ENCODE measurements around the gene SLC1A7.

Gene SLC1A7

GRCh38 chr1:53132176-53132575, 10.3 kb downstream of the SLC1A7 start:
- no peak for DNase-seq

- no peak for DNase-seq
Observed at GRCh38 chr1:53131590-53131938, 10.9 kb downstream of the SLC1A7 start.

- DNase-seq = no peak
Observed at GRCh38 chr1:53130878-53131589, 11.4 kb downstream of the SLC1A7 start.

- DNase-seq = no peak
Observed at GRCh38 chr1:53130598-53130877, 11.9 kb downstream of the SLC1A7 start.

- DNase-seq = no peak
Observed at GRCh38 chr1:53129891-53130597, 12.4 kb downstream of the SLC1A7 start.

- no peak for DNase-seq
Observed at GRCh38 chr1:53128401-53128800, 14.0 kb downstream of the SLC1A7 start.

- DNase-seq = no peak
Observed at GRCh38 chr1:53127546-53127945, 14.9 kb downstream of the SLC1A7 start.

- DNase-seq = no peak
Observed at GRCh38 chr1:53126495-53126894, 15.9 kb downstream of the SLC1A7 start.

- no peak for DNase-seq
Observed at GRCh38 chr1:53125623-53126360, 16.6 kb downstream of the SLC1A7 start.

- DNase-seq = no peak
Observed at GRCh38 chr1:53125122-53125521, 17.3 kb downstream of the SLC1A7 start.

GRCh38 chr1:53123453-53124140, 18.8 kb downstream of the SLC1A7 start:
- DNase-seq = no peak

- no peak for DNase-seq
Observed at GRCh38 chr1:53122961-53123413, 19.5 kb downstream of the SLC1A7 start.

- no peak for DNase-seq
Observed at GRCh38 chr1:53122201-53122885, 20.1 kb downstream of the SLC1A7 start.

- DNase-seq = no peak
Observed at GRCh38 chr1:53121319-53122172, 20.9 kb downstream of the SLC1A7 start.

- DNase-seq = no peak
Observed at GRCh38 chr1:53120659-53121058, 21.8 kb downstream of the SLC1A7 start.

GRCh38 chr1:53117836-53118235, 24.6 kb downstream of the SLC1A7 start:
- no peak for DNase-seq

- no peak for DNase-seq
Observed at GRCh38 chr1:53116933-53117600, 25.4 kb downstream of the SLC1A7 start.

GRCh38 chr1:53116307-53116810, 26.1 kb downstream of the SLC1A7 start:
- DNase-seq = no peak

GRCh38 chr1:53115403-53116306, 26.8 kb downstream of the SLC1A7 start:
- no peak for DNase-seq
